Activated T-helper 1 cell treated with anti-CD3 and anti-CD28 coated beads, Interleukin-12 subunit alpha, Interleukin-12 subunit beta, Interleukin-2, Interleukin-4 antibody, amounts not matched to agents 30 ng/mL and 10 ng/mL and 1 ng/mL, durations not matched to agents 14 hours and 24 hours and 36 hours (primary cell): ENCODE measurements around the gene SSH2. TPM values are rescaled to one million over a fixed set of nuclear protein-coding genes. Genes with fewer than 3 reads are reported as not detected.
"Not testable (repeated sequence)": the region's sequence is repeated elsewhere in the genome, so short reads cannot be mapped to it uniquely, and the experiment has no call there.

Experiments used
- DNase-seq: peaks from one replicate; pipeline ENCODE4 v3.0.0; 2021; ENCODE audit warnings: low spot score
- H3K27ac Mint-ChIP-seq: one replicate; pipeline ENCODE4 v1.8.0; 2021; ENCODE audit warnings: mild to moderate bottlenecking, mixed read lengths
- H3K27me3 Mint-ChIP-seq: one replicate; pipeline ENCODE4 v1.8.0; 2022; ENCODE audit warnings: mild to moderate bottlenecking, moderate library complexity, mixed read lengths; ENCODE audit not compliant: insufficient read depth
- H3K36me3 Mint-ChIP-seq: one replicate; pipeline ENCODE4 v1.8.0; 2021; ENCODE audit warnings: low read depth, mixed read lengths
- H3K4me1 Mint-ChIP-seq: one replicate; pipeline ENCODE4 v1.8.0; 2021; ENCODE audit warnings: low read depth, mixed read lengths
- H3K4me3 Mint-ChIP-seq: one replicate; pipeline ENCODE4 v1.8.0; 2021; ENCODE audit warnings: mild to moderate bottlenecking, moderate library complexity, mixed read lengths
- H3K9me3 Mint-ChIP-seq: one replicate; pipeline ENCODE4 v1.8.0; 2021; ENCODE audit warnings: mixed read lengths
- intact Hi-C: fragments of 100-400 bp; cut with micrococcal nuclease; formaldehyde crosslinking; loops from one replicate; pipeline ENCODE4 v1.15.1; 2024
- total RNA-seq: library from RNA; stranded (reverse); gene quantifications from 2 replicates; pipeline ENCODE4 v1.2.3, GENCODE V29; 2022

The SSH2 gene
- total RNA-seq, 1 donor from 2014 or later = 43.6 TPM

DNA sequence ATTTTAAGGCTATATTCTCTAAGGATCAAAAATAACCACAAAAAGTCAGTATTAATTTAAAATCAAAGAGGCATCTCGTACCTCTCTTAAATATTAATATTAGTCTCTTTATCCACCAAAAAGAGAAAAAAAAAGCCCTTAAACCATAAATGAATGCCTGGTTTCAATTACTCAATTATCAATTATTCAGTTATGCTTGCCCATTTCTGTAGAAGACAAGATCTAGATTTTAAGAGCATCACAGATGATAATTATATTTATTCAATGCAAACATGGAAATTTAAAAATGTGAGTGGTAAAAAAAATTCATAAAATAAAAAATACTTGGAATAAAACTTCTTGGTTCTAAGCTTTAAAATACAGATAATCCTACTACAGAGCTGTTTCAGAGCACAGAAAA is 181.6 kb downstream of the SSH2 start:
- Mint-ChIP-seq H3K27me3 (no peaks in the 10 kb centered on the region), H3K4me1 (peaks cover 32% of the 10 kb centered on the region), H3K36me3 (peaks cover 15% of the 10 kb centered on the region), H3K27ac (no peak overlapping the region), H3K9me3 (no peaks in the 10 kb centered on the region), H3K4me3 (no peak overlapping the region)
- intact Hi-C loops = no loop called here
- no peak for DNase-seq

GRCh38 chr17:29747660-29748059 is 182.4 kb downstream of the SSH2 start:
- H3K36me3 Mint-ChIP-seq = peaks cover 12% of the 10 kb centered on the region
- H3K4me1 Mint-ChIP-seq = peaks cover 30% of the 10 kb centered on the region

DNA sequence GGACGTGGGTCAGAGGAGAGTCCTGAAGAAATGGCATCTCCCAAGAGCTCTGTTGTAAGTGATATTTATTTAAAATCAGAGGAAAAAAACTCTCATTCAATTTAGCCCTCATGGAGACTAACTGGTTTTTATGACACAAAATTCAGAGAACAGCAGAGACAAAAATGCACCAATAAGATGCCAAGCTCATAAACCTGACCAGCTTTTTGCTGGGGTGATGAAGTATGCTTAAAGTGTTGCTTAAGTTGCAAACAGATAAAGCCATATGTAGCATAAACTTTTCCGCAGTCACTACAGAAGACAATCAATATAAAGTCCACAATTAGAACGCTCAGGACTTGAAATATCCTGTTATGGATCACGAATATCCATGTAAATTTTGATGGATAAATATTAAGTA is 183.4 kb downstream of the SSH2 start:
- H3K27ac Mint-ChIP-seq = no peak overlapping the region
- H3K4me3 Mint-ChIP-seq = no peak overlapping the region
- DNase-seq = no peak
- H3K9me3 Mint-ChIP-seq = no peaks in the 10 kb centered on the region
- peaks cover 27% of the 10 kb centered on the region for H3K4me1 Mint-ChIP-seq
- no peaks in the 10 kb centered on the region for H3K27me3 Mint-ChIP-seq
- H3K36me3 Mint-ChIP-seq = peaks cover 12% of the 10 kb centered on the region
- intact Hi-C loops = no loop called here

More at GRCh38 chr17:29747660-29748059, 182.4 kb downstream of the SSH2 start:
- no peak overlapping the region for H3K4me3 Mint-ChIP-seq
- no peak overlapping the region for H3K27ac Mint-ChIP-seq
- intact Hi-C loops = no loop called here
- no peak for DNase-seq
- no peaks in the 10 kb centered on the region for H3K9me3 Mint-ChIP-seq
- no peaks in the 10 kb centered on the region for H3K27me3 Mint-ChIP-seq

DNA sequence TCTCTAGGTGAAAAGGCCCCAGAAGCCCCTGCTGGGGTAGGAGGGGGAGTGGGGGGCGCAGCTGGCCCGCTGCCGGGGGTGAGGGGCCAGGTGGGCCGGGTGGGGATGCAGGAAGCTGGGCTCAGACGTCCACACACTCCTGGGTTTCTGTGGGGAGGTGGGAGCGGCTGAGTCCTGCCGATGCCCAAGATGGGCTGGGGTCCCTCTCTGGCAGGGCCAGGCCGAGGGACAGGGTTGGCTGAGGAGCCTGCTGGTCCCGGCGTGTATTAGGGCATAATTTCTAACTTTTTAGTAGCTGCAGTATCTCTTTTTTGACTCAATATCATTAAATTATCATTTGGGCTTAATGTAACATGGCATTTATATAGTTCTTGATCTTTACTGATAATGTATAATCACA is 185.9 kb downstream of the SSH2 start:
- H3K4me3 Mint-ChIP-seq = no peak overlapping the region

DNA sequence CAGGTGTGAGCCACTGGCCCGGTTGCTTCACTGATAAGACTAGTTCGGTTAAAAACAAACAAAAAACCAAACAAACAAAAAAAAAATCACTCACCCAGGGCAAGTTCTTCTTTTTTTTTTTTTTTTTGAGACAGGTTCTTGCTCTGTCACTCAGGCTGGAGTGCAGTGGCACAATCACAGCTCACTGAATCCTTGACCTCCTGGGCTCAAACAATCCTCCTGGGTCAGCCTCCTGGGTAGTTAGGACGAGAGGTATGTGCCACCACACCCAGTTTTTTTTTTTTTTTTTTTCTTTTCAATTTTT is 187.9 kb downstream of the SSH2 start:
- no peaks in the 10 kb centered on the region for H3K9me3 Mint-ChIP-seq
- intact Hi-C loops = no loop called here
- H3K4me1 Mint-ChIP-seq = peaks cover 17% of the 10 kb centered on the region
- H3K27ac Mint-ChIP-seq = no peak overlapping the region
- DNase-seq = no peak
- no peaks in the 10 kb centered on the region for H3K27me3 Mint-ChIP-seq
- no peak overlapping the region for H3K4me3 Mint-ChIP-seq
- H3K36me3 Mint-ChIP-seq = peaks cover 9% of the 10 kb centered on the region

More for the DNA sequence above, 185.9 kb downstream of the SSH2 start:
- DNase-seq = no peak
- H3K27me3 Mint-ChIP-seq = no peaks in the 10 kb centered on the region
- no peaks in the 10 kb centered on the region for H3K9me3 Mint-ChIP-seq
- H3K27ac Mint-ChIP-seq = no peak overlapping the region
- H3K36me3 Mint-ChIP-seq = peaks cover 11% of the 10 kb centered on the region
- H3K4me1 Mint-ChIP-seq = peaks cover 32% of the 10 kb centered on the region
- intact Hi-C loops = no loop called here

- no peak for DNase-seq
- peaks cover 11% of the 10 kb centered on the region for H3K4me1 Mint-ChIP-seq
- intact Hi-C loops = no loop called here
- no peaks in the 10 kb centered on the region for H3K27me3 Mint-ChIP-seq
- no peak overlapping the region for H3K4me3 Mint-ChIP-seq
- no peaks in the 10 kb centered on the region for H3K9me3 Mint-ChIP-seq
- peaks cover 8% of the 10 kb centered on the region for H3K36me3 Mint-ChIP-seq
- H3K27ac Mint-ChIP-seq = no peak overlapping the region
Observed at GRCh38 chr17:29740017-29740416, 190.0 kb downstream of the SSH2 start.

DNA sequence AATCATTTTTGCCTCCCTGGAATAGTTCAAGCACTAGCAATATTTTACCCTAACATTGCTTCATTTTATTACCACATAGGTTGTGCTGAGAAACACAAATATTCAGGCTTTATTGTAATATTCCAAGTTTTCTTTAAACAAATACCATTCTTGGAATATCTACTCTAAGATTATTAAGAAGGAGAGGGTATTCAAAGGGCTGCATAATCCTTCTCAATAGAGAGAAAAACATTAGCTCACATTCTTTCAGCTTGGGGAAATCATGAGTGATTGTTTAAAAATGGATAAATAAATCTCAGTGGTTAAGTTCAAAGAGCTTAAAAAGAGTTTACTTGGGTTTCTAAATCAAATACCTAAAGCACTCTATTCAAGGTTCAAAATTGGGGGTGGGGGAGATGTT is 195.4 kb downstream of the SSH2 start:
- no peak overlapping the region for H3K27ac Mint-ChIP-seq
- H3K4me1 Mint-ChIP-seq = peaks cover 19% of the 10 kb centered on the region
- no peaks in the 10 kb centered on the region for H3K9me3 Mint-ChIP-seq
- no peak for DNase-seq
- no peak overlapping the region for H3K4me3 Mint-ChIP-seq
- H3K36me3 Mint-ChIP-seq = peaks cover 4% of the 10 kb centered on the region
- intact Hi-C loops = no loop called here
- no peaks in the 10 kb centered on the region for H3K27me3 Mint-ChIP-seq

- H3K9me3 Mint-ChIP-seq = peaks cover 8% of the 10 kb centered on the region
- H3K27me3 Mint-ChIP-seq = no peaks in the 10 kb centered on the region
- intact Hi-C loops = no loop called here
- H3K27ac Mint-ChIP-seq = no peak overlapping the region
- H3K36me3 Mint-ChIP-seq = peaks cover 11% of the 10 kb centered on the region
- no peak overlapping the region for H3K4me3 Mint-ChIP-seq
- peaks cover 29% of the 10 kb centered on the region for H3K4me1 Mint-ChIP-seq
- DNase-seq = no peak
Observed at GRCh38 chr17:29733166-29733565, 196.9 kb downstream of the SSH2 start.

GRCh38 chr17:29732613-29733012 is 197.4 kb downstream of the SSH2 start:
- Mint-ChIP-seq H3K4me1 (peaks cover 35% of the 10 kb centered on the region), H3K27ac (no peak overlapping the region), H3K4me3 (no peak overlapping the region), H3K9me3 (peaks cover 10% of the 10 kb centered on the region), H3K36me3 (peaks cover 11% of the 10 kb centered on the region), H3K27me3 (no peaks in the 10 kb centered on the region)
- no peak for DNase-seq
- intact Hi-C loops = no loop called here

DNA sequence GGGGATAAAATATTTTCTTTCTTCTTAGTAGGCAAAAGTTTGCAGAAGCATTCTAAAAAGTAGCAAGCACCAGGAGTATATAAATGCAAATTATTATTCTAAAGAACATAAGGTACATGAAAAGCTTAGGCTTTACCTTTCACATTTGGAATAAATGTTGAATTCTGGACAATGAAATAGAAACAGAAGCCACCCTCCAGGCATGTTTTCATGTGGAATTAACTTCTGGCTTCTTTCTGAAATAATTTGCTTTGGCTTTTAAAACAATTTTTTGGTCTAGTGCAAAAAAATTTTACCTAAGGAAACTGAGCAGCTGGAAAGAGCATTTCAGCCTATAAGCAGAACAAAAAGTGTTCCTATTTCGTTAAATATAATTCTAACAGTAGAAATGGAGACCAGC is 197.8 kb downstream of the SSH2 start:
- Mint-ChIP-seq H3K4me3 (no peak overlapping the region), H3K27ac (no peak overlapping the region), H3K36me3 (peaks cover 13% of the 10 kb centered on the region), H3K9me3 (peaks cover 10% of the 10 kb centered on the region), H3K27me3 (no peaks in the 10 kb centered on the region), H3K4me1 (peaks cover 39% of the 10 kb centered on the region)
- no peak for DNase-seq
- intact Hi-C loops = no loop called here

GRCh38 chr17:29731589-29731929 is 198.5 kb downstream of the SSH2 start:
- peaks cover 15% of the 10 kb centered on the region for H3K36me3 Mint-ChIP-seq
- no peak for DNase-seq
- peaks cover 46% of the 10 kb centered on the region for H3K4me1 Mint-ChIP-seq
- intact Hi-C loops = no loop called here
- H3K4me3 Mint-ChIP-seq = no peak overlapping the region
- H3K27me3 Mint-ChIP-seq = no peaks in the 10 kb centered on the region
- H3K9me3 Mint-ChIP-seq = peaks cover 10% of the 10 kb centered on the region
- no peak overlapping the region for H3K27ac Mint-ChIP-seq

DNA sequence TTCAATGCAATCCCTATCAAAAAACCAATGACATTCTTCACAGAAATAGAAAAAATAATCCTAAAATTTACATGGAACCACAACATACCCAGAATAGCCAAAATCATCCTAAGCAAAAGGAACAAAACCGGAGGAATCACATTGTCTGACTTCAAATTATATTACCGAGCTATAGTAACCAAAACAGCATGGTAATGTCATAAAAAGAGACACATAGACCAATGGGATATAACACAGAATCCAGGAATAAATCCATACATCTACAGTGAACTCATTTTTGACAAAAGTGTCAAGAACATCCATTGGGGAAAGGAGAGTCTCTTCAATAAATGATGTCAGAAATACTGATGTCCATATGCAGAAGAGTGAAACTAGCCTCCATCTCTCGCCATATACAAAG is 201.5 kb downstream of the SSH2 start:
- intact Hi-C loops = loop anchor here (2.0 kb wide), 1 partner anchor 24 kb away; no protein-coding TSS in a partner anchor
- peak overlapping the region; percentile 18 for H3K27ac Mint-ChIP-seq
- peaks cover 20% of the 10 kb centered on the region for H3K36me3 Mint-ChIP-seq
- no peak overlapping the region for H3K4me3 Mint-ChIP-seq
- no peak for DNase-seq
- H3K9me3 Mint-ChIP-seq = peaks cover 10% of the 10 kb centered on the region
- peaks cover 57% of the 10 kb centered on the region for H3K4me1 Mint-ChIP-seq
- H3K27me3 Mint-ChIP-seq = no peaks in the 10 kb centered on the region

GRCh38 chr17:29726715-29727252 is 203.2 kb downstream of the SSH2 start:
- Mint-ChIP-seq H3K9me3 (peaks cover 10% of the 10 kb centered on the region), H3K27ac (peak overlapping the region; percentile 72)

GRCh38 chr17:29725408-29725807 is 204.6 kb downstream of the SSH2 start:
- H3K27me3 Mint-ChIP-seq, DNase-seq, intact Hi-C loops, H3K4me3 Mint-ChIP-seq: not testable (repeated sequence)
- peaks cover 77% of the 10 kb centered on the region for H3K4me1 Mint-ChIP-seq
- peaks cover 27% of the 10 kb centered on the region for H3K36me3 Mint-ChIP-seq
- H3K9me3 Mint-ChIP-seq = peaks cover 10% of the 10 kb centered on the region
- H3K27ac Mint-ChIP-seq = peak overlapping the region; percentile 68

More at GRCh38 chr17:29726715-29727252, 203.2 kb downstream of the SSH2 start:
- H3K4me3 Mint-ChIP-seq = peak overlapping the region; percentile 24
- DNase-seq = no peak
- peaks cover 66% of the 10 kb centered on the region for H3K4me1 Mint-ChIP-seq
- H3K27me3 Mint-ChIP-seq = no peaks in the 10 kb centered on the region
- peaks cover 24% of the 10 kb centered on the region for H3K36me3 Mint-ChIP-seq
- intact Hi-C loops = no loop called here
